ENCODE data around the gene FAM210A. TPM values are rescaled to one million over a fixed set of nuclear protein-coding genes. Genes with fewer than 3 reads are reported as not detected.

Gene FAM210A
- total RNA-seq, 1 experiment from 2014 or later, result 26.2 TPM

DNA sequence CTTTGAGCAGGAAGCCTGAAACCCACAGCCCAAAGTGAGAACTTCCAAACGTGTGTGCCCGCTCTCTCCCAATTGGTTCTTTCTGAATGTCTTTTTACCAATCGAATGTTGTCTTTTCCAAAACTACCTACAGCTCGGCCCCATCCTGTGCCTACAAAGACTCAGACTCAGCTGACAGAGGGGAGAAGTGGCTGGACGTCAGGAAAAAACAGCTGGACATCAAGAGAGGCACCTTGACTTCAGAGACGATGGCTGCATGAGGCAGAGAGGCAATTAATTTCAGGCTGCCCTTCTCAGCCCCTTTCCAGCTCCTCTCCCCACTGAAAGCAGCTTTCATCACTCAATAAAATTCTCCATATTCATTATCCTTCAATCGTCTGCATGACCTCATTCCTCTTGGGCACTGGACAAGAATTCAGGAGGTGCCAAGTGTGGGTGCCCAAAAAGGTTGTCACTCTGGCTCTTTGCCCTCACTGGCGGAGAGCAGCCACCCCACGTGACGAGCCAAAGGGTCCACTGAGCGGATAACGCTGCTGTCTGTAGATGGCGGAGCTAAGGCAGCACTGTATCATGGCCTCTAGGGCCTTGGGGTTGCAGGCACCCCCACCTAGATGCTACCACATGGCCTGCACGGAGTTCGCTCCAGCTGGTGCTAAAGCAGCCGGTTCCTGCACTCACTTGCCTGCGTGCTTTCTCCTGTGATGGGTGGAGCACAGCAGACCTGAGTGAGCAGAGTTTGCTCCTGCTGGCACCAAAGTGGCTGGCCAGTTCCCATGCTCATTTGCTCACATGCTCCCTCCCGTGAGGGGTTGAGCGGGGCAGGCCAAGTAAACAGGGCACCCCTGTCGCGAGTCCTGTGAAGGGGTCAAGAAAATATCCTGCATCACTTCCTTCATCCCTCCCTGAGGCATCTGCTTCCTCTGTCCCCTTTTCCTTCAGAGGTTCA is 37.9 kb downstream of the FAM210A start:
- no peaks in the 10 kb centered on the region for H3K27me3 ChIP-seq (ENCODE audit: insufficient read depth, low read length)
- ChIA-PET CTCF (no interaction called here), RAD21 (ENCODE audit: low non-redundant PET in 1 of 2, low total read pairs in 2 of 2, uncharacterized antibody in 2 of 2, unreplicated experiment in 2 of 2) (no interaction called here), POLR2A (no interaction called here)
- H3K27ac ChIP-seq (ENCODE audit: low read depth, low read length), result no peak overlapping the region
- H3K9me2 ChIP-seq (ENCODE audit: insufficient read depth), result no peaks in the 10 kb centered on the region
- H3K9me3 ChIP-seq (ENCODE audit: control insufficient read depth in 1 of 2, insufficient read depth in 1 of 2, low read depth in 1 of 2, low read length in 2 of 2), result no peaks in the 10 kb centered on the region
- no peaks in the 10 kb centered on the region for H3K4me1 ChIP-seq (ENCODE audit: control insufficient read depth in 1 of 2, insufficient read depth in 2 of 2, low read length in 2 of 2)
- intact Hi-C loops (cut with micrococcal nuclease), result no loop called here
- no peaks in the 10 kb centered on the region for H3K36me3 ChIP-seq (ENCODE audit: control insufficient read depth in 1 of 2, insufficient read depth in 2 of 2, low read length in 2 of 2)
- TF ChIP-seq YY1 (IDR thresholded peaks at IDR 0.05; ENCODE audit: extremely low read depth, insufficient replicate concordance, low read depth, low read length), result no peak
- TF ChIP-seq, protein P1, sequence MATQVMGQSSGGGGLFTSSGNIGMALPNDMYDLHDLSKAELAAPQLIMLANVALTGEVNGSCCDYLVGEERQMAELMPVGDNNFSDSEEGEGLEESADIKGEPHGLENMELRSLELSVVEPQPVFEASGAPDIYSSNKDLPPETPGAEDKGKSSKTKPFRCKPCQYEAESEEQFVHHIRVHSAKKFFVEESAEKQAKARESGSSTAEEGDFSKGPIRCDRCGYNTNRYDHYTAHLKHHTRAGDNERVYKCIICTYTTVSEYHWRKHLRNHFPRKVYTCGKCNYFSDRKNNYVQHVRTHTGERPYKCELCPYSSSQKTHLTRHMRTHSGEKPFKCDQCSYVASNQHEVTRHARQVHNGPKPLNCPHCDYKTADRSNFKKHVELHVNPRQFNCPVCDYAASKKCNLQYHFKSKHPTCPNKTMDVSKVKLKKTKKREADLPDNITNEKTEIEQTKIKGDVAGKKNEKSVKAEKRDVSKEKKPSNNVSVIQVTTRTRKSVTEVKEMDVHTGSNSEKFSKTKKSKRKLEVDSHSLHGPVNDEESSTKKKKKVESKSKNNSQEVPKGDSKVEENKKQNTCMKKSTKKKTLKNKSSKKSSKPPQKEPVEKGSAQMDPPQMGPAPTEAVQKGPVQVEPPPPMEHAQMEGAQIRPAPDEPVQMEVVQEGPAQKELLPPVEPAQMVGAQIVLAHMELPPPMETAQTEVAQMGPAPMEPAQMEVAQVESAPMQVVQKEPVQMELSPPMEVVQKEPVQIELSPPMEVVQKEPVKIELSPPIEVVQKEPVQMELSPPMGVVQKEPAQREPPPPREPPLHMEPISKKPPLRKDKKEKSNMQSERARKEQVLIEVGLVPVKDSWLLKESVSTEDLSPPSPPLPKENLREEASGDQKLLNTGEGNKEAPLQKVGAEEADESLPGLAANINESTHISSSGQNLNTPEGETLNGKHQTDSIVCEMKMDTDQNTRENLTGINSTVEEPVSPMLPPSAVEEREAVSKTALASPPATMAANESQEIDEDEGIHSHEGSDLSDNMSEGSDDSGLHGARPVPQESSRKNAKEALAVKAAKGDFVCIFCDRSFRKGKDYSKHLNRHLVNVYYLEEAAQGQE (IDR thresholded peaks at IDR 0.05; ENCODE audit: low read depth), result no peak
- TF ChIP-seq RAD21 (IDR thresholded peaks at IDR 0.05; ENCODE audit: low read depth), result no peak
- no peak for TF ChIP-seq SRF (IDR thresholded peaks at IDR 0.05; ENCODE audit: low read depth)
- TF ChIP-seq, protein P2, sequence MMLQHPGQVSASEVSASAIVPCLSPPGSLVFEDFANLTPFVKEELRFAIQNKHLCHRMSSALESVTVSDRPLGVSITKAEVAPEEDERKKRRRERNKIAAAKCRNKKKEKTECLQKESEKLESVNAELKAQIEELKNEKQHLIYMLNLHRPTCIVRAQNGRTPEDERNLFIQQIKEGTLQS (IDR thresholded peaks at IDR 0.05), result no peak
- TF ChIP-seq POLR2A (IDR thresholded peaks at IDR 0.05; ENCODE audit: borderline replicate concordance, extremely low read depth, insufficient read depth, insufficient read length), result no peak
- no peak for TF ChIP-seq CBX3 (IDR thresholded peaks at IDR 0.05; ENCODE audit: low read depth)
- no peak for TF ChIP-seq ELF1 (IDR thresholded peaks at IDR 0.05; ENCODE audit: borderline replicate concordance, low read depth)
- no peak for TF ChIP-seq POLR2AphosphoS5 (IDR thresholded peaks at IDR 0.05; ENCODE audit: low read depth, low read length)
- TF ChIP-seq EGR1 (IDR thresholded peaks at IDR 0.05; ENCODE audit: low read depth), result no peak
- no peak for TF ChIP-seq JUND (IDR thresholded peaks at IDR 0.05)
- no peak for TF ChIP-seq ZFX (IDR thresholded peaks at IDR 0.05)
- TF ChIP-seq TCF7L2 (IDR thresholded peaks at IDR 0.05; ENCODE audit: borderline replicate concordance, extremely low read depth, insufficient read depth, insufficient read length), result no peak
- no peak for TF ChIP-seq ZNF274 (IDR thresholded peaks at IDR 0.05; ENCODE audit: low read depth, low read length)
- TF ChIP-seq CTCF (IDR thresholded peaks at IDR 0.05 in 2 of 3, conservative IDR thresholded peaks at IDR 0.05 in 1 of 3; ENCODE audit: borderline replicate concordance in 1 of 3, insufficient read depth in 1 of 3, low read depth in 2 of 3, low read length in 2 of 3), result no peak
- ATAC-seq (no peak), DNase-seq (ENCODE audit: low read depth, low spot score) (no peak)
- BruUV-seq (replicated peaks), result no TSS peak
- no peak overlapping the region for H3K4me2 ChIP-seq (ENCODE audit: low read length)
- no peak overlapping the region for H3K4me3 ChIP-seq (replicated peaks in 1 of 2; ENCODE audit: low read depth in 1 of 2, low read length in 2 of 2)
- H4K20me1 ChIP-seq (ENCODE audit: insufficient read depth), result no peaks in the 10 kb centered on the region
- H3K9ac ChIP-seq (ENCODE audit: low read length), result no peak overlapping the region
- H3K79me2 ChIP-seq (ENCODE audit: insufficient read depth, low read length), result peaks cover 78% of the 10 kb centered on the region
- H2AFZ ChIP-seq (ENCODE audit: low read depth, low read length, poor library complexity, severe bottlenecking), result no peak overlapping the region

All from HCT116 (cell line).